ES-I3 (cell line): Measurements from ENCODE around the gene YIF1A.
"Not testable (repeated sequence)": the region's sequence is repeated elsewhere in the genome, so short reads cannot be mapped to it uniquely, and the experiment has no call there.

Experiments used
- H3K36me3 ChIP-seq: 2 replicates; pipeline ENCODE4 v1.6.1; 2013; ENCODE audit warnings: mild to moderate bottlenecking, low read length, control low read depth, moderate library complexity; ENCODE audit not compliant: insufficient read depth
- H3K4me1 ChIP-seq: 2 replicates; pipeline ENCODE4 v1.6.1; 2013; ENCODE audit warnings: mild to moderate bottlenecking, control low read depth, low read length; ENCODE audit not compliant: insufficient read depth
- H3K9ac ChIP-seq: 2 replicates; pipeline ENCODE4 v1.6.1; 2013; ENCODE audit warnings: low read depth, mild to moderate bottlenecking, low read length, moderate library complexity
- H3K9me3 ChIP-seq: 2 replicates; pipeline ENCODE4 v1.6.1; 2013; ENCODE audit warnings: mild to moderate bottlenecking, low read length, moderate library complexity; ENCODE audit not compliant: control insufficient read depth, insufficient read depth

Gene YIF1A

DNA sequence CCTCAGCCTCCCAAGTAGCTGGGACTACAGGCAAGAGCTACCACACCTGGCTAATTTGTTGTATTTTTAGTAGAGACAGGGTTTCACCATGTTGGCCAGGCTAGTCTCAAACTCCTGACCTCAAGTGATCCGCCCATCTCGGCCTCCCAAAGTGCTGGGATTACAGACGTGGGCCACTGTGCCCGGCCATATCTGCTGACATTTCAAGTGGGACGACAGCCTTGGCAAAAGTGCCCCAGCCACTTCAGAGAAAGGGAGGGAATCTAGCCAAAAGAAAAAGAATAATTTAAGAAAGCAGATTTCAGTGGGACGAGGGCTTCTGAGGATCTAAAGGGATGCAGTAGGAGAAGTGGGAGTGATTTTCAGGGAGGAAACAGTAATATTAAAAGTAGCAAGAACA is 35.9 kb downstream of the YIF1A start:
- not testable (repeated sequence) for H3K9ac ChIP-seq, H3K9me3 ChIP-seq, H3K4me1 ChIP-seq, H3K36me3 ChIP-seq

DNA sequence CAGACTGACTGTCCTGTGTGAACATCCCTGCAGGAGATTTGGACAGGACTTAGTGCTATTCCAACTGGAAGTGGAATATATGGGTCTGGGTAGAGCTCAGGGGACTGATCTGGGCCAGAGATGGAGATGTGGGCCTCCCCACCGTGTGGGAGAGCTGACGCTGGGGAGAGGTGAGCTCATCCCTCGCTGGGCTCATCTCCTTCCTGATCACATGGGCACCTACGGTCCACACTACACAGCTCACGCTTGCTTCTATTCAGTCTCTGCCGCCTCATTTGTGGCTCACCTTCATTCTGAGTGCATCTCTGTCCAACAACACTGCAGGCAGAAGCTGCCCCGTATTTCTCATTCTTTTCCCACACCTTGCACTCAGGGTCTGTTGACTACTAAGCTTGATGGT is 37.1 kb downstream of the YIF1A start:
- Histone ChIP-seq H3K36me3 (no peaks in the 10 kb centered on the region), H3K9ac (no peak overlapping the region), H3K4me1 (peaks cover 4% of the 10 kb centered on the region), H3K9me3 (no peaks in the 10 kb centered on the region)

DNA sequence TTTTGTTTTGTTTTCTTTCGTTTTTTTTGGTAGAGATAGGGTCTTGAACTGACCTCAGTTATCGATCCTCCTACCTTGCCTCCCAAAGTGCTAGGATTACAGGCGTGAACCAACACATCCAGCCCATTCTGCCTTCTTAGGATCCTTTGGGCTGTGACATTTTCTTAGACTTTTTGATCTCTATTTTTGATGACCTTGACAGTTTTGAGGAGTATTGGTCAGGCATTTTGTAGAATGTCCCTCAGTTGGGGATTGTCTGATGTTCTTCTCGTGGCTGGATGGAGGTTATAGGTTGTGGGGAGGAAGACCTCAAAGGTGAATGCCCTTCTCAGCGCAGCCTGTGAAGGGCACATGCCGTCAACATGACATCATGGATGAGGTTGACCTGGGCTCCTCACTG is 40.0 kb downstream of the YIF1A start:
- Histone ChIP-seq H3K4me1 (no peaks in the 10 kb centered on the region), H3K9ac (no peak overlapping the region), H3K36me3 (no peaks in the 10 kb centered on the region), H3K9me3 (no peaks in the 10 kb centered on the region)

DNA sequence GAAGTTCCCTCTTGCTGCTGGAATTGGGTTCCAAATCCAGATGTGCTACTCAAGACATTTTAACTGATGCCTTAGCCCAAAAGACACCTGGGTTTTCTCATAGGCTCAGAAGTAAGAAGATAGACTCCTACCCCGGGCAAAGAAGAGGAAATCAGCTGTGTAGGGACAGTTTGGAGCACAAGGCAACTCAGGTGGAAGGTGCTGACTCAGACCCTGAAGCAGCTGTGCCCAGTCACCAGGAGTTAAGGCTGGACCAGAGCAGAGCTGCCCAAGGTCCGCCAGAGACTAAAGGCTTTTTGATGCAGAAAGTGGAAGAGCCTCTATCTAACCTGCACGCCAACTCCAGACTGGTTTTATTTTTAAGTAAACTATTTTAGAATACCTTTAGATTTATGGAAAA is 41.1 kb downstream of the YIF1A start:
- Histone ChIP-seq H3K4me1 (no peaks in the 10 kb centered on the region), H3K36me3 (no peaks in the 10 kb centered on the region), H3K9ac (no peak overlapping the region), H3K9me3 (no peaks in the 10 kb centered on the region)

DNA sequence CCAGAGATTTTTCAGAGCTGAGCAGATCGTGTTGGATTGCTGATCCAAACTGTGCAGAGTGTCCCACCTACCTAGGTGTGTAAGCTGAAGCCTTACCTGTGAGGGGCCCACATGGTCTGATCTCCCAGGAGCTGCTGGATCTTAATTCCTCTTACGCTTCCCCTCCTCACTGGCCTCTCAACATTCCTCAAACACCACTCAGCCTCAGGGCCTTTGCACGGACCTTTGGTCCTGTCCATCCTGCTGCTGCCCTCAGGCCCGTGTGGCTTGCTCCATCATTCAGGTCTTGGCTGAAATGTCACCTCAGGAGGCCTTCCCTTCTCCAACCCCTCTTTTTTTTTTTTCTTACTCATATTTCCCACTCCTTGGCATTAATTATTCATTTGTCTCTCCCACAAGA is 41.6 kb downstream of the YIF1A start:
- H3K9me3 ChIP-seq = no peaks in the 10 kb centered on the region
- H3K4me1 ChIP-seq = no peaks in the 10 kb centered on the region
- H3K36me3 ChIP-seq = no peaks in the 10 kb centered on the region
- H3K9ac ChIP-seq = no peak overlapping the region

DNA sequence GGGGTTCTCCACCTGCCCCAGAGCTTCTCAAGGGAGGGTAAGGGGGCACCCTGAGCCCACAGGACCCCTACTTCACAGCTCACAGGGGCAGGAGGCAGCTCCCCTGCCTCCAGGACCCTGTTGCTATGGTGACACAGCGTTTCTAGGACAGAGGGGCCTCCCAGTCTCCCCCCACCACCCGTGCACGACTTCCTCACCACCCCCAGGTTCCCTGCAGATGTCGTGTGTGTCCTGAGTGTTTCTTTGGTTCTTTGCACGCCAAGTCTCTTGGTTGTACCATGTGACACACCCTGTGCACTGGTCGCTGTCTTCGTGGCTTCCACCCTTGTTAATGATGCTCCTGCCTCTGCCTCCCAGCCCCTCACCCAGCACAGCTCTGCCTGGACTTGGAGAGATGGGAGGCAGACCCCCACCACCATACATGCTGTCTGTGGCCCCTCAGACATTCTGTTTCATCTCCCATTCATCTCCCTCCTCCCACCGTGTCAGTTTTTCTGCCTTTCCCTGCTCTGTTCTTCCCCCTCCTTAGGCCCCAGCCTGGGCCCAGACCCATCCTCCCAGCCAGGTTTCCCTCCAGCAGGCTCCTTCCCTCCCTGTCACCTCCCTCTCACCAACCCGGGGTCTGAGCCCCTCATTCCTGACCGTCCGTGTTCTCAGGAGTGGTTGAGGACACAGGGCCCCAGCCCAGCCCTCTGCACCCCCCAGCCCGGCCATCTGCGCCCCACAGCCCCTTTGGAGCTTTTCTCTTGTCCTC is 45.0 kb downstream of the YIF1A start:
- Histone ChIP-seq H3K9me3 (no peaks in the 10 kb centered on the region), H3K9ac (no peak overlapping the region), H3K36me3 (no peaks in the 10 kb centered on the region), H3K4me1 (no peaks in the 10 kb centered on the region)

DNA sequence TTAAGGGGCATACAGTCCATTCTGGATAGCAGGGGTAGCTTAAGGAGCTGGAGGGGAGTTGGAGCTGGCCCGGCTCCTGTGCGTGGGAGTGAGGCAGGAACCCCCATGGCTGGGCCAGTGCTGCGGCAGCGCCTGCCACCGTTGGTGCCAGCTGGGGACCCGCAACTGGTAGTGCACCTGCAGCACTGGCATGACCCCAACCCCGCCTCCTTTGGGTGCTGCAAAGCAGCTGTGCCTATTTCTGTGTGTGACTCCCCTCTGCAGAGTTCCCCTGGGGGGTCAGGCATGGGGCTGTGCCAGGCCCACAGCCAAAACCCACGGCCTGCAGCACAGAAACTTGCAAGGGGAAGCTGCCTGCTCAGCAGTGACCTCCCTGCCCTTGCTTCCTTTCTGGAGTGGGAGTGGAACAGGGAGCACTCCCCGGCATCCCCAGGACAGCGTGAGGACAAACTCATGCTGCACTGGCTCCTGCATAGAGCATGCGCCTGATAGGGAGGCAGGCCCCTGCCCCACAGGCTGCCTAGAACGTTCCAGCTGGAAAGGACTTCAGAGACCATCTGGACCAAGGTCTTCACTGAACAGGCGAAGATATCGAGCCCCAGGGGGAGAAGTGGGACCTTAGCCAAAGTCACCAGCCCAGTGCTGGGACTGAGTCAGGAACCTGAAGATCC is 46.7 kb downstream of the YIF1A start:
- no peaks in the 10 kb centered on the region for H3K4me1 ChIP-seq
- no peaks in the 10 kb centered on the region for H3K36me3 ChIP-seq
- no peak overlapping the region for H3K9ac ChIP-seq
- H3K9me3 ChIP-seq = no peaks in the 10 kb centered on the region

DNA sequence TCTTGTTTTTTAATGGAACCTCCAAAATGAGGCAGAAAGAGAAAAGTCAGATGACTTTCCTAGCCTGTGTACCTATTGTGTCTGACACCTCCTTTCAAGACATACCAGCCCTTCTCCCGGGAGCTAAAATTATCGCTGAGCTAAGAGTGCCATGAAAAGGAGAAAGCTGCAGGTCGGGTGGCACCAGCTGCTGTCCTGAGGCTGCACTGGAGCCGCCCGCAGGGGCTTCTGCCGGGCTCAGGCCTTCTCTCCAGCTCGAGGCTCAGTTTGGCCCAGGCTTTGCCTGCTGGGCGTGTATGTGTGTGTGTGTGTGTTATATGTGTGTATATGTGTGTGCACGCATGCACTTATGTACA is 48.2 kb downstream of the YIF1A start:
- H3K9ac ChIP-seq = no peak overlapping the region

DNA sequence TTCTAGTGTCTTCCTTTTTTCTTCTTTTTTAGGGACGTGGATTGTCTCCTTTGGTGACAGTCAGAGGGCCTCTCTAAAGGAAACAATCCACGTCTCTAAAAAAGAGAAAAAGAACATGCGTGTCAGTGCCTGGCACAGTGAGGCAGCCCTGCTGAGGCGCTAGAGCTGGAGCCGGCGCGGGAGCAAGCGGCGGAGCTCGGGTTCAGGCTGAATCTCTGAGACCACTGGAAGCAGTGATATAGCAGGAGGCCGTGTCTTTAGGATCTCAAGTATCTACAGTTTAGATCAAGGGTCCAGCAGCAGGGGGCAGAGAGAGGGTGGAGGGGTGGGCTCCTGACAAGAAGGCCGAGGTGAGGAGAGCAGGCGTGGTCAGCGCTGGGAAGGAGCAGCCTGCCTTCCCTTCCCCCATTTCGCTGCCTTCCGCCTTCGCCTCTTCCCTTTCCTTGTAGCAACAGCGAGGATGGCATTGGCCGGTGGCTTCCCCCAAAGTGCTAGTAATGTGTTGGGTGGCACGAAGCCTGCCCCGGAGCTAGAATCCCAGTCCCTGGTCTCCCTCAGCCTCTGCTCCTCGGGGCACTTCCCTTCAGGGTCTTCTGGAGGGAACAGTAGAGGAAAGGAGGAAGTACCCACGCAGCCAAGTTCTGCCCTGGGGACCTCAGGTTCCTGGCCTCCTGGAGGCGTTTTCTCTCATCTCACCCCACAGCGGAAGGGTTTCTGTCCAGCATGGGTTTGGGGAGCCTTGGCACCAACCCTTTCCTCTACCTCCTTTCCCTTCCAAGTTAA is 48.8 kb downstream of the YIF1A start:
- Histone ChIP-seq H3K9ac (no peak overlapping the region), H3K9me3 (no peaks in the 10 kb centered on the region), H3K4me1 (no peaks in the 10 kb centered on the region), H3K36me3 (no peaks in the 10 kb centered on the region)

More for the DNA sequence above, 48.2 kb downstream of the YIF1A start:
- Histone ChIP-seq H3K9me3 (no peaks in the 10 kb centered on the region), H3K4me1 (no peaks in the 10 kb centered on the region), H3K36me3 (no peaks in the 10 kb centered on the region)

DNA sequence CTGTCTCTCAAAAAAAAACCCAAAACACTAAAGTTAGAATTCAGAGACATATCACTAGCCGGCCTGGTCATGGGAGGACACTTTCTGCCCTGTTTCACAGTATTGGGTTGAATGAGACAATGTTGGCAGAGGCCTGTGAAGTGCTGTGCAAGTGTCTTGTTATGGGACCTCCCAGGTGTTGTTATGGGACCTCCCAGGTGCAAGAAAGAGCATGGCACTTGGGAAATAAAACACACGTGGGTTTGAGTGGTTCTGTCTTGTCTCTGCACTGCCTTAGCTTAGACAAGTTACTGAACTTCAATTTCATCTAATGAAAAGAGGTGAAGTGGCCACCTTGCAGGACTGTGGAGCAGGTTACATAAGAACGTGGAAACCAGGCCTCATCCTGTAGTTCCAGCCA is 49.4 kb downstream of the YIF1A start:
- H3K4me1 ChIP-seq = no peaks in the 10 kb centered on the region
- no peaks in the 10 kb centered on the region for H3K9me3 ChIP-seq
- H3K9ac ChIP-seq = no peak overlapping the region
- H3K36me3 ChIP-seq = no peaks in the 10 kb centered on the region

DNA sequence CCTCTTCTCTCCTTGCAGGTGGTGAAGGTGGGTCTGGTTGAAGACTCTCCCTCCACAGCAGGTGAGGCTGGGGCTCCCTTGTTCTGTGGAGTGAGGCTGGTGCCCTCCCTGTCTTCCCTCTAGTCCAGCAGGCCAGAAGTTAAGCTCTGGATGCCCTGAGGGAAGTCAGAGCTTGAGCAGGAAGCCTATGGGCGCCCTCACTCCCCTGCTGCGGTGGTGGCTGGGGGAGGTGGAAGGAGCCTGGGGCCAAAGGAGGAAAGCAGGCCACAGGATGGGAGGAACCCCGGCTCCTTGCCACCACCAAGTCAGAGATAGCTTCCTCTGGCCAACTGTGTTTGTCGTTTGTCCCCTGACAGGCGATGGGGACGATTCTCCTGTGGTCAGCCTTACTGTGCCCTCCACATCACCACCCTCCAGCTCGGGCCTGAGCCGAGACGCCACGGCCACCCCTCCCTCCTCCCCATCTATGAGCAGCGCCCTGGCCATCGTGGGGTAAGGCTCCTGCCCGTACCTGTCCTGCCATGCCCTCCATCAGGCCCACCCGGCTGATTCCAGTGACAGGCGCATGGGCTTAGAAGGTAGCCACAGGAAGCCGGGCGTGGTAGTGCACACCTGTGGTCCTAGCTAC is 50.0 kb downstream of the YIF1A start:
- Histone ChIP-seq H3K9ac (no peak overlapping the region), H3K36me3 (no peaks in the 10 kb centered on the region), H3K4me1 (no peaks in the 10 kb centered on the region), H3K9me3 (no peaks in the 10 kb centered on the region)

DNA sequence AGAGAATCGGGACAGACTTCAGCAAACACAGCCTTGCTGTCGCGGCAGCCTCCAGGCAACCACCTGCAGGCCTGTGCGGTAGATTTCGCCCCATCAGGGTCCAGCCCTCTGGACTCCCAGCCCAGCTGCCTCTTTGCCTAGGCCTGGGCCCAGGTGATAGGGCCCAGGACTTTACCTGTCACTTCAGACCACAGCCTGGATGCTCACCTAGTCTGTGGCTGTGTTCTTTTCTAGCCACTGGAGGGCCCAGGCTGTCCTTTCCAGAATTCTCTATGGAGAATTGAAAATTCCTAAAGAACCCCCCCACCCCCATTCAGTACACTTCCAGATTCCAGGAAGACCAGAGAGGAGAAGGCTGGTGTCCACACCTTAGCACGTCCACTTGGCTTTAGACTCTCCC is 51.1 kb downstream of the YIF1A start:
- H3K36me3 ChIP-seq = no peaks in the 10 kb centered on the region
- H3K9me3 ChIP-seq = no peaks in the 10 kb centered on the region

DNA sequence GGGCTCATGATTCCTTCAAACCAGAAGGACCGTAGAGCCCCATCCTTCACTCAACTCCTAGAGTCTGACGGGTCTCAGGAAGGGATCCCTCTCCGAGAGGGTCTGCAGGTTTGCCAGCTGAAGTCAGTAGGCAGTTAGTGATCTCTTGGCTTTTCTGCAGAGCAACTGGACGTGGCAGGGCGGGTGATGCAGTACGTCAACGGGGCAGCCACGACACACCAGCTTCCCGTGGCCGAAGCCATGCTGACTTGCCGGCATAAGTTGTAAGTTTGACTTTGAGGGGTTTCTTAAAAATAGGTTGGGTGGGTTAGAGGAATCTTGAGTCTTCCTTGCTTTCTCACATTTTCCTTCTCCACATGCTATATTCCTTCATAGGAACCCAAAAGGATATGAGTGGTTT is 53.8 kb downstream of the YIF1A start:
- no peaks in the 10 kb centered on the region for H3K36me3 ChIP-seq
- H3K9me3 ChIP-seq = no peaks in the 10 kb centered on the region
- H3K9ac ChIP-seq = no peak overlapping the region
- no peaks in the 10 kb centered on the region for H3K4me1 ChIP-seq

More for the DNA sequence above, 51.1 kb downstream of the YIF1A start:
- no peaks in the 10 kb centered on the region for H3K4me1 ChIP-seq
- no peak overlapping the region for H3K9ac ChIP-seq
